ENCODE data around the gene PLA2G4A. TPM values are rescaled to one million over a fixed set of nuclear protein-coding genes. Genes with fewer than 3 reads are reported as not detected.

The PLA2G4A gene
- total and polyA plus RNA-seq, 2 donors (not counting 1 experiment from before 2014, with no cell fraction given), result 2.8 to 5.8 TPM

- Histone ChIP-seq H3K9me3 (ENCODE audit: control insufficient read depth, insufficient read depth, low read depth, low read length) (no peaks in the 10 kb centered on the region), H3K4me3 (replicated peaks in 1 of 4; ENCODE audit: control extremely low read depth in 1 of 4, insufficient read depth in 1 of 4, low read depth in 3 of 4, low read length in 4 of 4) (no peak overlapping the region), H3K27me3 (ENCODE audit: control insufficient read depth, insufficient read depth, low read length) (no peaks in the 10 kb centered on the region), H3K4me1 (ENCODE audit: control insufficient read depth, extremely low read depth, insufficient read depth, low read length) (no peaks in the 10 kb centered on the region), H3K27ac (ENCODE audit: insufficient read depth, low read length) (no peak overlapping the region), H4K20me1 (ENCODE audit: control insufficient read depth, extremely low read depth, insufficient read depth, low read length) (no peaks in the 10 kb centered on the region), H3K79me2 (ENCODE audit: control insufficient read depth, insufficient read depth, low read length) (no peaks in the 10 kb centered on the region), H3K9ac (ENCODE audit: insufficient read depth, low read length) (no peak overlapping the region), H3K36me3 (ENCODE audit: control insufficient read depth, insufficient read depth, low read length) (no peaks in the 10 kb centered on the region), H2AFZ (ENCODE audit: low read length) (no peak overlapping the region), H3K4me2 (ENCODE audit: extremely low read depth, insufficient read depth, low read length) (no peak overlapping the region)
- no peak for TF ChIP-seq CTCF (conservative IDR thresholded peaks at IDR 0.05 in 1 of 2, IDR thresholded peaks at IDR 0.05 in 1 of 2; ENCODE audit: low read depth in 1 of 2, low read length in 2 of 2)
- no peak for TF ChIP-seq EZH2 (IDR thresholded peaks at IDR 0.05; ENCODE audit: low read length, missing control alignments)
- peak in 1 of 2 donors; percentile 34 for DNase-seq (ENCODE audit: low read depth in 2 of 2)
Measured at GRCh38 chr1:186790101-186790500, 38.6 kb upstream of the PLA2G4A start.

GRCh38 chr1:186792870-186793581, 35.7 kb upstream of the PLA2G4A start:
- Histone ChIP-seq H3K9ac (ENCODE audit: insufficient read depth, low read length) (no peak overlapping the region), H3K27me3 (ENCODE audit: control insufficient read depth, insufficient read depth, low read length) (no peaks in the 10 kb centered on the region), H3K4me2 (ENCODE audit: extremely low read depth, insufficient read depth, low read length) (no peak overlapping the region), H3K36me3 (ENCODE audit: control insufficient read depth, insufficient read depth, low read length) (no peaks in the 10 kb centered on the region), H3K9me3 (ENCODE audit: control insufficient read depth, insufficient read depth, low read depth, low read length) (no peaks in the 10 kb centered on the region), H3K4me1 (ENCODE audit: control insufficient read depth, extremely low read depth, insufficient read depth, low read length) (no peaks in the 10 kb centered on the region), H3K27ac (ENCODE audit: insufficient read depth, low read length) (no peak overlapping the region), H2AFZ (ENCODE audit: low read length) (no peak overlapping the region), H3K79me2 (ENCODE audit: control insufficient read depth, insufficient read depth, low read length) (no peaks in the 10 kb centered on the region), H3K4me3 (replicated peaks in 1 of 4; ENCODE audit: control extremely low read depth in 1 of 4, insufficient read depth in 1 of 4, low read depth in 3 of 4, low read length in 4 of 4) (no peak overlapping the region), H4K20me1 (ENCODE audit: control insufficient read depth, extremely low read depth, insufficient read depth, low read length) (no peaks in the 10 kb centered on the region)
- TF ChIP-seq EZH2 (IDR thresholded peaks at IDR 0.05; ENCODE audit: low read length, missing control alignments), result no peak
- TF ChIP-seq CTCF (conservative IDR thresholded peaks at IDR 0.05 in 1 of 2, IDR thresholded peaks at IDR 0.05 in 1 of 2; ENCODE audit: low read depth in 1 of 2, low read length in 2 of 2), result no peak
- DNase-seq (ENCODE audit: low read depth in 2 of 2), result peak in 1 of 2 donors; percentile 81

GRCh38 chr1:186793582-186793927, 35.2 kb upstream of the PLA2G4A start:
- no peaks in the 10 kb centered on the region for H3K27me3 ChIP-seq (ENCODE audit: control insufficient read depth, insufficient read depth, low read length)
- TF ChIP-seq EZH2 (IDR thresholded peaks at IDR 0.05; ENCODE audit: low read length, missing control alignments), result no peak
- TF ChIP-seq CTCF (conservative IDR thresholded peaks at IDR 0.05 in 1 of 2, IDR thresholded peaks at IDR 0.05 in 1 of 2; ENCODE audit: low read depth in 1 of 2, low read length in 2 of 2), result no peak
- H3K79me2 ChIP-seq (ENCODE audit: control insufficient read depth, insufficient read depth, low read length), result no peaks in the 10 kb centered on the region
- H3K9ac ChIP-seq (ENCODE audit: insufficient read depth, low read length), result no peak overlapping the region
- no peak overlapping the region for H3K4me2 ChIP-seq (ENCODE audit: extremely low read depth, insufficient read depth, low read length)
- no peaks in the 10 kb centered on the region for H3K36me3 ChIP-seq (ENCODE audit: control insufficient read depth, insufficient read depth, low read length)
- no peaks in the 10 kb centered on the region for H3K4me1 ChIP-seq (ENCODE audit: control insufficient read depth, extremely low read depth, insufficient read depth, low read length)
- no peak overlapping the region for H3K4me3 ChIP-seq (replicated peaks in 1 of 4; ENCODE audit: control extremely low read depth in 1 of 4, insufficient read depth in 1 of 4, low read depth in 3 of 4, low read length in 4 of 4)
- no peak overlapping the region for H3K27ac ChIP-seq (ENCODE audit: insufficient read depth, low read length)
- no peaks in the 10 kb centered on the region for H3K9me3 ChIP-seq (ENCODE audit: control insufficient read depth, insufficient read depth, low read depth, low read length)
- no peaks in the 10 kb centered on the region for H4K20me1 ChIP-seq (ENCODE audit: control insufficient read depth, extremely low read depth, insufficient read depth, low read length)
- peak in 1 of 2 donors; percentile 53 for DNase-seq (ENCODE audit: low read depth in 2 of 2)
- H2AFZ ChIP-seq (ENCODE audit: low read length), result no peak overlapping the region

Data from fibroblast of lung (primary cell).